Measurements from ENCODE around the gene NR3C2. TPM values are rescaled to one million over a fixed set of nuclear protein-coding genes. Genes with fewer than 3 reads are reported as not detected.

Gene NR3C2
- total RNA-seq, 2 donors from 2014 or later, result 14.6 to 17.4 TPM

- intact Hi-C loops (cut with DNase I), result no loop called here
- no peaks in the 10 kb centered on the region for H3K27me3 ChIP-seq (replicated peaks; ENCODE audit: insufficient read depth)
- H3K36me3 ChIP-seq, result no peaks in the 10 kb centered on the region
- H3K4me3 ChIP-seq, result no peak overlapping the region
- 97% methylated on average over 12 of the region's 12 CpGs for WGBS
- TF ChIP-seq POLR2AphosphoS5 (IDR thresholded peaks at IDR 0.05), result no peak
- TF ChIP-seq CTCF (IDR thresholded peaks at IDR 0.05), result no peak
- TF ChIP-seq POLR2A (IDR thresholded peaks at IDR 0.05), result no peak
- H3K4me1 ChIP-seq (replicated peaks), result no peaks in the 10 kb centered on the region
- DNase-seq (ENCODE audit: low spot score), result no peak
- H3K9me3 ChIP-seq, result no peaks in the 10 kb centered on the region
- H3K27ac ChIP-seq, result no peak overlapping the region
Measured at GRCh38 chr4:148081267-148081666, 360.9 kb downstream of the NR3C2 start.

DNA sequence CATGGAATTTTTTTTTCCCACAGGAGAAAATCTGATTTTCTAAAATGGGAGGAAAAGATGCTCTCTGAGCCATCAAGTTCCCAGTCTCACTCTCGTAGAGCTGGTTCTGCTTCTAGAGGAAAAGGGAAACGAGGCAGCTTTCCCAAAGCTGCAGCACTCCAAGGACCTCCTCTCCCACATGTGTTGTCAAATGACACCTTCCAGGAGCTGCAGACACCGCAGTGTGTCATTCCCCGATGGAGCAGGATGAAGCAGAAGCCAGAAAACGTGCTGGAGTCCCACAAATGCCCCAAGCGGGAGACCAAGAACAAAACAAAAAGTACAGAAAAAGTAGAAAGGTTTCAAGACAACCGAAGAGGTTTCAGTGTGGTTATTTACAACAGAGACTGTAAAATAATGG lies 362.3 kb downstream of the NR3C2 start:
- Histone ChIP-seq H3K9me3 (no peaks in the 10 kb centered on the region), H3K36me3 (no peaks in the 10 kb centered on the region), H3K4me3 (no peak overlapping the region), H3K27me3 (replicated peaks; ENCODE audit: insufficient read depth) (no peaks in the 10 kb centered on the region), H3K27ac (no peak overlapping the region), H3K4me1 (replicated peaks) (no peaks in the 10 kb centered on the region)
- intact Hi-C loops (cut with DNase I), result no loop called here
- no peak for DNase-seq (ENCODE audit: low spot score)
- 64% methylated on average over 7 of the region's 7 CpGs for WGBS
- TF ChIP-seq POLR2A (IDR thresholded peaks at IDR 0.05) (no peak), POLR2AphosphoS5 (IDR thresholded peaks at IDR 0.05) (no peak), CTCF (IDR thresholded peaks at IDR 0.05) (no peak)

- Histone ChIP-seq H3K27me3 (replicated peaks; ENCODE audit: insufficient read depth) (no peaks in the 10 kb centered on the region), H3K9me3 (no peaks in the 10 kb centered on the region), H3K4me3 (no peak overlapping the region), H3K36me3 (no peaks in the 10 kb centered on the region), H3K27ac (no peak overlapping the region), H3K4me1 (replicated peaks) (no peaks in the 10 kb centered on the region)
- WGBS, result 94% methylated on average over 2 of the region's 2 CpGs
- intact Hi-C loops (cut with DNase I), result no loop called here
- DNase-seq (ENCODE audit: low spot score), result no peak
- TF ChIP-seq POLR2AphosphoS5 (IDR thresholded peaks at IDR 0.05) (no peak), CTCF (IDR thresholded peaks at IDR 0.05) (no peak), POLR2A (IDR thresholded peaks at IDR 0.05) (no peak)
Measured at GRCh38 chr4:148078061-148078460, 364.2 kb downstream of the NR3C2 start.

GRCh38 chr4:148077581-148077980 lies 364.6 kb downstream of the NR3C2 start:
- 79% methylated on average over 1 of the region's 1 CpG for WGBS
- H3K36me3 ChIP-seq, result no peaks in the 10 kb centered on the region
- H3K27me3 ChIP-seq (replicated peaks; ENCODE audit: insufficient read depth), result no peaks in the 10 kb centered on the region
- TF ChIP-seq CTCF (IDR thresholded peaks at IDR 0.05), result no peak
- no peak for TF ChIP-seq POLR2AphosphoS5 (IDR thresholded peaks at IDR 0.05)
- no peak for TF ChIP-seq POLR2A (IDR thresholded peaks at IDR 0.05)
- no peak overlapping the region for H3K27ac ChIP-seq
- intact Hi-C loops (cut with DNase I), result no loop called here
- H3K9me3 ChIP-seq, result no peaks in the 10 kb centered on the region
- no peak for DNase-seq (ENCODE audit: low spot score)
- no peaks in the 10 kb centered on the region for H3K4me1 ChIP-seq (replicated peaks)
- no peak overlapping the region for H3K4me3 ChIP-seq

DNA sequence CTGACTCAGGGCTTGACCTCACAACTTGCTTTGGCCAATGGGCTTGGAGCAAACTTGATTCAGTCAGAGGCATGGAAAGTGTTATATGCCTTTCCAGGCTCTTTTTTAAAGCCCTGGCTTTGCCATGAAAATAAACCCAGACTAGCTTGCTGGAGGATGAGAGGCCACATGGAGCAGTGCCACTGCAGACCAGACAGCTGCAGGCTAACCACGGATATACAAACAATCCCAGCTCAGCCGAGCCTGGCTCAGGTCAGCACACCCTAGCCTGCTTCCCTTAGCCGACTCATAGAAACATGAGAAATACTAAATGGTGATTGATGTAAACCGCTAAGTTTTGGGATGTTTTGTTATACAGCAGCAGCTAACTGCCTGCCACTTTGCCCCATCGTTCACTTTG lies 365.2 kb downstream of the NR3C2 start:
- Histone ChIP-seq H3K27ac (no peak overlapping the region), H3K4me1 (replicated peaks) (no peaks in the 10 kb centered on the region), H3K9me3 (no peaks in the 10 kb centered on the region), H3K27me3 (replicated peaks; ENCODE audit: insufficient read depth) (no peaks in the 10 kb centered on the region), H3K36me3 (no peaks in the 10 kb centered on the region), H3K4me3 (no peak overlapping the region)
- no peak for DNase-seq (ENCODE audit: low spot score)
- intact Hi-C loops (cut with DNase I), result no loop called here
- TF ChIP-seq CTCF (IDR thresholded peaks at IDR 0.05) (no peak), POLR2AphosphoS5 (IDR thresholded peaks at IDR 0.05) (no peak), POLR2A (IDR thresholded peaks at IDR 0.05) (no peak)
- WGBS, result 89% methylated on average over 5 of the region's 5 CpGs

All from prostate gland (tissue), 2 donors.